Aorta (tissue), 5 donors: ENCODE data around the gene TASOR2. TPM values are rescaled to one million over a fixed set of nuclear protein-coding genes. Genes with fewer than 3 reads are reported as not detected.
A peak's percentile ranks its signal among the peaks of the same experiment; 100 is the strongest.

ENCODE experiments used
- ATAC-seq: fragments of 200-7000 bp; cut with Tn5 transposase; one replicate; pipeline ENCODE4 v1.9.1; 2022; ENCODE audit warnings: moderate library complexity; ENCODE audit not compliant: low FRiP score
- DNase-seq, 2 donors: peaks; one replicate each; pipeline ENCODE4 v3.0.0-alpha.2; 2020
- H3K27ac ChIP-seq, 2 donors: one replicate each; pipeline ENCODE4 v1.5.1; 2013; ENCODE audit warnings: low read length in 2 of 2, mild to moderate bottlenecking in 2 of 2, moderate library complexity in 2 of 2, control low read depth in 1 of 2, inconsistent platforms in 1 of 2, low read depth in 1 of 2
- H3K27me3 ChIP-seq, 2 donors: one replicate each; pipeline ENCODE4 v1.6.1; 2013; ENCODE audit warnings: control low read depth in 1 of 2, low read length in 1 of 2, mild to moderate bottlenecking in 1 of 2, moderate library complexity in 1 of 2; ENCODE audit not compliant: insufficient read depth in 2 of 2, control insufficient read depth in 1 of 2
- H3K36me3 ChIP-seq, 2 donors: one replicate each; pipeline ENCODE4 v1.6.1; 2013; ENCODE audit warnings: control low read depth in 1 of 2, low read length in 1 of 2, mild to moderate bottlenecking in 1 of 2; ENCODE audit not compliant: insufficient read depth in 2 of 2, control insufficient read depth in 1 of 2
- H3K4me1 ChIP-seq, 2 donors: one replicate each; pipeline ENCODE4 v1.6.1; 2013; ENCODE audit warnings: low read length in 2 of 2, control low read depth in 1 of 2, mild to moderate bottlenecking in 1 of 2, moderate library complexity in 1 of 2; ENCODE audit not compliant: insufficient read depth in 2 of 2, control insufficient read depth in 1 of 2
- H3K4me3 ChIP-seq, 2 donors: one replicate each; pipeline ENCODE4 v1.5.1; 2013; ENCODE audit warnings: low read length in 2 of 2, control low read depth in 1 of 2, mild to moderate bottlenecking in 1 of 2
- H3K9me3 ChIP-seq: one replicate; pipeline ENCODE4 v1.6.1; 2013; ENCODE audit warnings: mild to moderate bottlenecking, low read length; ENCODE audit not compliant: control insufficient read depth
- WGBS, 2 donors: extraction: QIAGEN DNeasy Blood & Tissue Kit; methylation state at CpG; one replicate each; pipeline ENCODE4 v1.1.7; 2013; 5-methylcytosine and 5-hydroxymethylcytosine counted together
- intact Hi-C, 2 donors: fragments of 100-400 bp; cut with DNase I; formaldehyde crosslinking; loops; one replicate each; pipeline versions ENCODE4 v1.14.2 to v1.15.0; 2022
- polyA plus RNA-seq, 2 donors: library from polyadenylated mRNA; stranded (reverse); fragments of 200-250 nt; gene quantifications; one replicate each; pipeline ENCODE4 v1.2.3, GENCODE V29; 2013
- total RNA-seq, 2 donors: library from RNA; stranded (reverse); fragmentation: NEBNext Ultra II Directional; extraction: Animal tissue kit (Norgen Biotek cat#: 25700); gene quantifications; one replicate each; pipeline ENCODE4 v1.2.1, GENCODE V29; 2021
- donor health status: healthy with polysubstance abuse.
- donor health status: Bipolar disorder and iron deficiency.
- donor health status: DM: no; HTN: no; CAD: no.
- donor health status: DM: no; HTN: no; CAD: no.
- donor health status: DM: yes; HTN: yes; CAD: no.

Gene TASOR2
- total and polyA plus RNA-seq, 4 donors: 2.3 to 72.6 (median 39.6) TPM

GRCh38 chr10:5652746-5653145 lies 31.9 kb upstream of the TASOR2 start:
- no peak overlapping the region for H3K27ac ChIP-seq
- no peaks in the 10 kb centered on the region for H3K4me1 ChIP-seq
- no peaks in the 10 kb centered on the region for H3K27me3 ChIP-seq
- H3K4me3 ChIP-seq: no peak overlapping the region
- H3K36me3 ChIP-seq: no peaks in the 10 kb centered on the region
- ATAC-seq (peak; percentile 31), DNase-seq (no peak)
- H3K9me3 ChIP-seq: no peaks in the 10 kb centered on the region
- WGBS, 2 donors: 95 to 98% methylated on average over 14 of the region's 14 CpGs
- intact Hi-C loops: no loop called here

- Histone ChIP-seq H3K36me3 (no peaks in the 10 kb centered on the region), H3K4me3 (no peak overlapping the region), H3K27ac (no peak overlapping the region), H3K27me3 (no peaks in the 10 kb centered on the region), H3K9me3 (no peaks in the 10 kb centered on the region), H3K4me1 (no peaks in the 10 kb centered on the region)
- intact Hi-C loops: no loop called here
- 88 to 93% methylated on average over 10 of the region's 10 CpGs for WGBS, 2 donors
- DNase-seq (peak in 1 of 2 donors; percentile 12), ATAC-seq (no peak)
Measured at GRCh38 chr10:5654218-5654755, 30.4 kb upstream of the TASOR2 start.

GRCh38 chr10:5655121-5655520 lies 29.5 kb upstream of the TASOR2 start:
- ATAC-seq (no peak), DNase-seq (no peak)
- H3K27me3 ChIP-seq: no peaks in the 10 kb centered on the region
- intact Hi-C loops: no loop called here
- H3K4me1 ChIP-seq: no peaks in the 10 kb centered on the region
- H3K36me3 ChIP-seq: no peaks in the 10 kb centered on the region
- WGBS, 2 donors: 75 to 80% methylated on average over 3 of the region's 3 CpGs
- no peak overlapping the region for H3K4me3 ChIP-seq
- no peak overlapping the region for H3K27ac ChIP-seq
- no peaks in the 10 kb centered on the region for H3K9me3 ChIP-seq

- WGBS, 2 donors: 88 to 90% methylated on average over 8 of the region's 8 CpGs
- no peaks in the 10 kb centered on the region for H3K27me3 ChIP-seq
- intact Hi-C loops: no loop called here
- H3K4me3 ChIP-seq: no peak overlapping the region
- no peak for ATAC-seq
- DNase-seq: no peak
- no peaks in the 10 kb centered on the region for H3K4me1 ChIP-seq
- no peak overlapping the region for H3K27ac ChIP-seq
- H3K36me3 ChIP-seq: no peaks in the 10 kb centered on the region
- H3K9me3 ChIP-seq: no peaks in the 10 kb centered on the region
Measured at GRCh38 chr10:5656737-5657579, 27.7 kb upstream of the TASOR2 start.

GRCh38 chr10:5658871-5659618 lies 25.6 kb upstream of the TASOR2 start:
- Histone ChIP-seq H3K36me3 (no peaks in the 10 kb centered on the region), H3K27ac (no peak overlapping the region), H3K9me3 (no peaks in the 10 kb centered on the region), H3K27me3 (no peaks in the 10 kb centered on the region), H3K4me3 (no peak overlapping the region), H3K4me1 (no peaks in the 10 kb centered on the region)
- intact Hi-C loops: no loop called here
- ATAC-seq (no peak), DNase-seq (no peak)
- 84 to 85% methylated on average over 20 of the region's 20 CpGs for WGBS, 2 donors

- Histone ChIP-seq H3K27ac (no peak overlapping the region), H3K9me3 (no peaks in the 10 kb centered on the region), H3K4me3 (no peak overlapping the region), H3K36me3 (no peaks in the 10 kb centered on the region), H3K4me1 (no peaks in the 10 kb centered on the region), H3K27me3 (no peaks in the 10 kb centered on the region)
- intact Hi-C loops: loop anchor here in 1 of 2 donors (10.0 kb wide), 1 partner anchor 115 kb away; no protein-coding TSS in a partner anchor
- WGBS, 2 donors: 70 to 71% methylated on average over 16 of the region's 16 CpGs
- peak; percentile 8 for ATAC-seq
- peak in 1 of 2 donors; percentile 68 for DNase-seq
Measured at GRCh38 chr10:5659702-5660528, 24.7 kb upstream of the TASOR2 start.

GRCh38 chr10:5661043-5661442 lies 23.6 kb upstream of the TASOR2 start:
- no peak overlapping the region for H3K27ac ChIP-seq
- H3K36me3 ChIP-seq: no peaks in the 10 kb centered on the region
- no peaks in the 10 kb centered on the region for H3K27me3 ChIP-seq
- DNase-seq: no peak
- no peaks in the 10 kb centered on the region for H3K9me3 ChIP-seq
- peaks cover 0 to 2% of the 10 kb centered on the region in 2 donors for H3K4me1 ChIP-seq
- intact Hi-C loops: loop anchor here in 1 of 2 donors (10.0 kb wide), 1 partner anchor 114 kb away; no protein-coding TSS in a partner anchor
- no peak for ATAC-seq
- H3K4me3 ChIP-seq: no peak overlapping the region
- 59 to 60% methylated on average over 6 of the region's 6 CpGs for WGBS, 2 donors
